Measurements from ENCODE around the gene TNFAIP6. TPM values are rescaled to one million over a fixed set of nuclear protein-coding genes. Genes with fewer than 3 reads are reported as not detected.

TNFAIP6 gene
- total RNA-seq, 1 experiment from 2014 or later = not detected

- H3K9me3 Mint-ChIP-seq (ENCODE audit: unreplicated experiment) = no peaks in the 10 kb centered on the region
- H3K27me3 Mint-ChIP-seq (ENCODE audit: insufficient read depth, unreplicated experiment) = no peaks in the 10 kb centered on the region
- no peak overlapping the region for H3K27ac Mint-ChIP-seq (ENCODE audit: unreplicated experiment)
- intact Hi-C loops (cut with micrococcal nuclease; ENCODE audit: unreplicated experiment) = no loop called here
- ChIA-PET POLR2A (no interaction called here), CTCF (no interaction called here)
- no TSS peak for BruUV-seq (replicated peaks)
- H3K36me3 Mint-ChIP-seq (ENCODE audit: insufficient read depth, unreplicated experiment) = peaks cover 97% of the 10 kb centered on the region
- Histone ChIP-seq H3K4me1 (no peaks in the 10 kb centered on the region), H3K4me3 (ENCODE audit: low read depth, low read length) (no peak overlapping the region), H3K9me3 (no peaks in the 10 kb centered on the region), H3K36me3 (ENCODE audit: control insufficient read depth, insufficient read depth, low read length) (no peaks in the 10 kb centered on the region), H3K27me3 (replicated peaks; ENCODE audit: control insufficient read depth, insufficient read depth, low read length) (no peaks in the 10 kb centered on the region)
- no peak for DNase-seq
- H3K4me3 Mint-ChIP-seq (ENCODE audit: unreplicated experiment) = no peak overlapping the region
- no peaks in the 10 kb centered on the region for H3K4me1 Mint-ChIP-seq (ENCODE audit: low read depth, unreplicated experiment)
- no peak for TF ChIP-seq CTCF (IDR thresholded peaks at IDR 0.05; ENCODE audit: insufficient read depth in 1 of 2, low read depth in 1 of 2, low read length in 1 of 2, severe bottlenecking in 1 of 2, unreplicated experiment in 1 of 2)
Observed at GRCh38 chr2:151422917-151423439, 65.6 kb downstream of the TNFAIP6 start.

DNA sequence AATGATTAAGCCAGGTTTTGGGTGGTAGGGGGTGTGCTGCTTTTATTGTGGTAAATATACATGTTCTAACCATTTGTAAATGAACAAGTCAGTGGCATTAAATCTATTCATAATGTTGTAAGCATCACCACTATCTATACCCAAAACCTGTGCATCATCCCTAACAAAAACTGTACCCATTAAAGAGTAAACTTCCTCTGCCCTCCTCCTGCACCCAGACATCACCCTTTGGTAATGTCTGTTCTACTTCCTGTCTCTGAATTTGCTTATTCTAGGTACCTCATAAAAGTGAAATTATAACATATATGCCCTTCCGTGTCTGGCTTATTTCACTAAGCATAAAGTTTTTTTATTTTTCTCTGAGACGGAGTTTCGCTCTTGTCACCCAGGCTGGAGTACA is 66.4 kb downstream of the TNFAIP6 start:
- TF ChIP-seq CTCF (IDR thresholded peaks at IDR 0.05; ENCODE audit: insufficient read depth in 1 of 2, low read depth in 1 of 2, low read length in 1 of 2, severe bottlenecking in 1 of 2, unreplicated experiment in 1 of 2) = no peak
- no peaks in the 10 kb centered on the region for H3K27me3 Mint-ChIP-seq (ENCODE audit: insufficient read depth, unreplicated experiment)
- H3K9me3 Mint-ChIP-seq (ENCODE audit: unreplicated experiment) = no peaks in the 10 kb centered on the region
- H3K4me3 Mint-ChIP-seq (ENCODE audit: unreplicated experiment) = no peak overlapping the region
- DNase-seq = no peak
- intact Hi-C loops (cut with micrococcal nuclease; ENCODE audit: unreplicated experiment) = no loop called here
- no peaks in the 10 kb centered on the region for H3K4me1 Mint-ChIP-seq (ENCODE audit: low read depth, unreplicated experiment)
- Histone ChIP-seq H3K4me1 (no peaks in the 10 kb centered on the region), H3K27me3 (replicated peaks; ENCODE audit: control insufficient read depth, insufficient read depth, low read length) (no peaks in the 10 kb centered on the region), H3K4me3 (ENCODE audit: low read depth, low read length) (no peak overlapping the region), H3K9me3 (no peaks in the 10 kb centered on the region), H3K36me3 (ENCODE audit: control insufficient read depth, insufficient read depth, low read length) (no peaks in the 10 kb centered on the region)
- CTCF ChIA-PET = no interaction called here
- H3K36me3 Mint-ChIP-seq (ENCODE audit: insufficient read depth, unreplicated experiment) = peaks cover 98% of the 10 kb centered on the region
- no peak overlapping the region for H3K27ac Mint-ChIP-seq (ENCODE audit: unreplicated experiment)
- BruUV-seq (replicated peaks) = TSS peak; percentile 2
- POLR2A ChIA-PET = no interaction called here

Small RNA genes within 50 kb of the gene (microRNA-seq; reads per million reads assigned to microRNA genes)
- gene MIR4773-1 (not detected), gene MIR4773-2 (not detected)

Other genes with a start within 250 kb of the TNFAIP6 start
- 1.4 and 1.6 TPM in 2 replicates for gene RBM43, start 95.7 kb upstream of the TNFAIP6 start, total RNA-seq (2022)
- gene NMI, start 67.9 kb upstream of the TNFAIP6 start, total RNA-seq (2022) = 5.1 and 5.4 TPM in 2 replicates
- gene RIF1, start 52.3 kb downstream of the TNFAIP6 start, total RNA-seq (2022) = 62.9 and 63.9 TPM in 2 replicates

Measured in Caco-2 (cell line).